Lung (tissue), 16 donors: ENCODE data around the gene PA2G4. TPM values are rescaled to one million over a fixed set of nuclear protein-coding genes. Genes with fewer than 3 reads are reported as not detected.
"Not testable (repeated sequence)": the region's sequence is repeated elsewhere in the genome, so short reads cannot be mapped to it uniquely, and the experiment has no call there.

Experiments
- ATAC-seq: fragments of 200-7000 bp; cut with Tn5 transposase; one replicate; pipeline ENCODE4 v1.9.1; 2020; ENCODE audit warnings: moderate number of reproducible peaks; ENCODE audit not compliant: insufficient read depth, low FRiP score
- DNase-seq, 3 donors: peaks; one replicate each; pipeline ENCODE4 v3.0.0-alpha.2; 2013 to 2017
- H3K27ac ChIP-seq, 2 donors: one replicate each; pipeline ENCODE4 v1.5.1; 2013; ENCODE audit warnings: mild to moderate bottlenecking in 2 of 2, moderate library complexity in 2 of 2, control low read depth in 1 of 2, inconsistent platforms in 1 of 2, low read depth in 1 of 2, low read length in 1 of 2
- H3K27me3 ChIP-seq, 3 donors: one replicate each; pipeline ENCODE4 v1.5.1; 2013; ENCODE audit warnings: low read length in 2 of 3; ENCODE audit not compliant: control insufficient read depth in 3 of 3, insufficient read depth in 3 of 3
- H3K36me3 ChIP-seq, 4 donors: one replicate each; pipeline ENCODE4 v1.5.1; 2013; ENCODE audit warnings: low read length in 4 of 4, mild to moderate bottlenecking in 1 of 4, moderate library complexity in 1 of 4; ENCODE audit not compliant: control insufficient read depth in 4 of 4, insufficient read depth in 4 of 4
- H3K4me1 ChIP-seq, 5 donors: one replicate each; pipeline ENCODE4 v1.5.1; 2013; ENCODE audit warnings: low read length in 5 of 5, mild to moderate bottlenecking in 2 of 5, moderate library complexity in 1 of 5; ENCODE audit not compliant: control insufficient read depth in 5 of 5, insufficient read depth in 5 of 5
- H3K4me3 ChIP-seq: one replicate; pipeline ENCODE4 v1.5.1; 2013; ENCODE audit warnings: mild to moderate bottlenecking, control low read depth, moderate library complexity
- H3K9ac ChIP-seq, 2 donors: one replicate each; pipeline ENCODE4 v1.5.1; 2013; ENCODE audit warnings: low read length in 2 of 2, control low read depth in 1 of 2; ENCODE audit not compliant: insufficient read depth in 1 of 2
- H3K9me3 ChIP-seq, 4 donors: one replicate each; pipeline ENCODE4 v1.5.1; 2013; ENCODE audit warnings: low read length in 3 of 4, mild to moderate bottlenecking in 1 of 4, moderate library complexity in 1 of 4; ENCODE audit not compliant: control insufficient read depth in 4 of 4, insufficient read depth in 3 of 4
- WGBS, 2 donors: extraction: QIAGEN DNeasy Blood & Tissue Kit; methylation state at CpG; one replicate each; pipeline ENCODE4 v1.1.7; 2013; 5-methylcytosine and 5-hydroxymethylcytosine counted together
- long read RNA-seq, 5 donors: transcript quantifications; one replicate each; lab custom pipeline, GENCODE V29; 2026
- polyA plus RNA-seq, 2 donors: library from polyadenylated mRNA; stranded (reverse); fragments of 200-250 nt; gene quantifications; one replicate each; pipeline ENCODE4 v1.2.1, GENCODE V29; 2013
- total RNA-seq, 2 donors: library from RNA; depleted of rRNA in 1 of 2; stranded (reverse); fragments of >200 nt in 1 of 2; gene quantifications; one replicate each; pipeline ENCODE4 v1.2.1, GENCODE V29; 2014 to 2021
- TF ChIP-seq, protein P1 (sequence below): IDR thresholded peaks from 2 replicates; pipeline ENCODE4 v1.5.1; 2012; ENCODE audit warnings: mild to moderate bottlenecking; ENCODE audit errors: control extremely low read depth, extremely low read depth
- donor health status: control.
- donor health status: control.
- donor health status: Bipolar disorder and iron deficiency.
- donor health status: healthy.
- donor health status: DM: yes; HTN: yes; CAD: no.

Gene PA2G4
- total RNA-seq: 10 to 100 TPM; 80.2 to 81.3 TPM
- polyA plus RNA-seq: 100 to 1,000 TPM in 1 of 2 donors, 10 to 100 TPM in 1; 97.6 to 137 TPM
- long read RNA-seq, donor 1, transcript PA2G4-201 (13 exons, 2,577 nt): major isoform, 28 of 167 reads
- long read RNA-seq, donor 1, partial matches to known transcripts: 125 of 167 reads
- long read RNA-seq, donor 1, other reads (novel, unspliced or antisense): 14 of 167 reads
- long read RNA-seq, donor 2, transcript PA2G4-201 (13 exons, 2,577 nt): major isoform, 5 of 24 reads
- long read RNA-seq, donor 2, partial matches to known transcripts: 19 of 24 reads
- long read RNA-seq, donor 2, other reads (novel, unspliced or antisense): 0 of 24 reads
- long read RNA-seq, donor 3, transcript PA2G4-201 (13 exons, 2,577 nt): major isoform, 8 of 62 reads
- long read RNA-seq, donor 3, partial matches to known transcripts: 54 of 62 reads
- long read RNA-seq, donor 3, other reads (novel, unspliced or antisense): 0 of 62 reads
- long read RNA-seq, donor 4, transcript PA2G4-201 (13 exons, 2,577 nt): major isoform, 11 of 47 reads
- long read RNA-seq, donor 4, partial matches to known transcripts: 36 of 47 reads
- long read RNA-seq, donor 4, other reads (novel, unspliced or antisense): 0 of 47 reads
- long read RNA-seq, donor 5, transcript PA2G4-201 (13 exons, 2,577 nt): major isoform, 40 of 183 reads
- long read RNA-seq, donor 5, partial matches to known transcripts: 142 of 183 reads
- long read RNA-seq, donor 5, other reads (novel, unspliced or antisense): 0 of 183 reads

DNA sequence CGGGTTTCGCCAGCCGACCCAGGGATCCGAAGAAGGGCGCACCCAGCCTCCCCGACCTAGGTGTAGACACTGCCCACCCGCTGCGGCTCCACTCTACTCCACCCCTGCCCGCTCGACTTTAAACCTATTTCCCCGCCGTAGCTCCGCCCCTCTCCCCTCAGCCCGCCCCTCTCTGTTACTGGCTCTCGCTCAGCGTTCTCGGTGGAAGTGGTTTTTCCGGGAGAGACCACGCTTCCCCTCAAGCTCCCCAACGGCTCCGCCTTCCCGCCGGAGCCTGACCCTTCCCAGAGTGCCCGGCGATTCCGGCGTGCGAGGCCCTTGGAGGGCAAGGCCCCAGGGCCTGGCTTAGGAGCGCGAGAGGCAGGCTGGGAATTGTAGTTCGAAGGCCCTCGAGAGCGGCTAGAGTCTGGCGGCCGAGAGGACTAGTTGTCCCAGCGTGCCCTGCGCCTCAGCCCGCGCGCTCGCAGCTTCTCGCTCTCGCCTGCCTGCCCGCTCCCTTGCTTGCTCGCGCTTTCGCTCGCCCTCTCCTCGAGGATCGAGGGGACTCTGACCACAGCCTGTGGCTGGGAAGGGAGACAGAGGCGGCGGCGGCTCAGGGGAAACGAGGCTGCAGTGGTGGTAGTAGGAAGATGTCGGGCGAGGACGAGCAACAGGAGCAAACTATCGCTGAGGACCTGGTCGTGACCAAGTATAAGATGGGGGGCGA, at the start of gene PA2G4:
TSS of gene PA2G4 (plus strand) at position 451 of the 706 bp plus-strand sequence. CDS start at position 630, 179 bp downstream.
- Histone ChIP-seq H3K4me1 (peaks cover 0 to 18% (median 3%) of the 10 kb centered on the region in 5 donors), H3K9ac (peak within 1 kb of the TSS; percentile 80 to 89), H3K36me3 (peaks cover 8 to 27% (median 11%) of the 10 kb centered on the region in 4 donors), H3K27ac (peak within 1 kb of the TSS; percentile 87 to 90), H3K4me3 (peak within 1 kb of the TSS; percentile 72), H3K9me3 (no peaks in the 10 kb centered on the region), H3K27me3 (no peaks in the 10 kb centered on the region)
- ATAC-seq (peak; percentile 97), DNase-seq (peak; percentile 99)
- TF ChIP-seq, protein P1, sequence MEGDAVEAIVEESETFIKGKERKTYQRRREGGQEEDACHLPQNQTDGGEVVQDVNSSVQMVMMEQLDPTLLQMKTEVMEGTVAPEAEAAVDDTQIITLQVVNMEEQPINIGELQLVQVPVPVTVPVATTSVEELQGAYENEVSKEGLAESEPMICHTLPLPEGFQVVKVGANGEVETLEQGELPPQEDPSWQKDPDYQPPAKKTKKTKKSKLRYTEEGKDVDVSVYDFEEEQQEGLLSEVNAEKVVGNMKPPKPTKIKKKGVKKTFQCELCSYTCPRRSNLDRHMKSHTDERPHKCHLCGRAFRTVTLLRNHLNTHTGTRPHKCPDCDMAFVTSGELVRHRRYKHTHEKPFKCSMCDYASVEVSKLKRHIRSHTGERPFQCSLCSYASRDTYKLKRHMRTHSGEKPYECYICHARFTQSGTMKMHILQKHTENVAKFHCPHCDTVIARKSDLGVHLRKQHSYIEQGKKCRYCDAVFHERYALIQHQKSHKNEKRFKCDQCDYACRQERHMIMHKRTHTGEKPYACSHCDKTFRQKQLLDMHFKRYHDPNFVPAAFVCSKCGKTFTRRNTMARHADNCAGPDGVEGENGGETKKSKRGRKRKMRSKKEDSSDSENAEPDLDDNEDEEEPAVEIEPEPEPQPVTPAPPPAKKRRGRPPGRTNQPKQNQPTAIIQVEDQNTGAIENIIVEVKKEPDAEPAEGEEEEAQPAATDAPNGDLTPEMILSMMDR: no peak
- 0 to 1% methylated on average over 60 of the region's 60 CpGs for WGBS, 2 donors

DNA sequence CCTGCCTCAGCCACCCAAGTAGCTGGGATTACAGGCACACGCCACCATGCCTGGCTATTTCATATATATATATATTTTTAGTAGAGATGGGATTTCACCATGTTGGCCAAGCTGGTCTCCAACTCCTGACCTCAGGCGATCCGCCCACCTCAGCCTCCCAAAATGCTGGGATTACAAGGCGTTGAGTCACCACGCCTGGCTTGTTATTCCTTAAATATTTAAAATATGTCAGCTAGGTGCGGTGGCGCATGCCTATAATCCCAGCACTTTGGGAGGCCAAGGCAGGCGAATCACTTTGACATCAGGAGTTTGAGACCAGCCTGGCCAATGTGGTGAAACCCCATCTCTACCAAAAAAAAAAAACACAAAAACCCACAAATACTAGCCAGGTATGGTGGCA, 44.4 kb upstream of the PA2G4 start:
- H3K27ac ChIP-seq, H3K4me1 ChIP-seq, H3K36me3 ChIP-seq, H3K4me3 ChIP-seq, DNase-seq, H3K9me3 ChIP-seq, H3K27me3 ChIP-seq, H3K9ac ChIP-seq, ATAC-seq: not testable (repeated sequence)
- 94 to 99% methylated on average over 8 of the region's 8 CpGs for WGBS, 2 donors

DNA sequence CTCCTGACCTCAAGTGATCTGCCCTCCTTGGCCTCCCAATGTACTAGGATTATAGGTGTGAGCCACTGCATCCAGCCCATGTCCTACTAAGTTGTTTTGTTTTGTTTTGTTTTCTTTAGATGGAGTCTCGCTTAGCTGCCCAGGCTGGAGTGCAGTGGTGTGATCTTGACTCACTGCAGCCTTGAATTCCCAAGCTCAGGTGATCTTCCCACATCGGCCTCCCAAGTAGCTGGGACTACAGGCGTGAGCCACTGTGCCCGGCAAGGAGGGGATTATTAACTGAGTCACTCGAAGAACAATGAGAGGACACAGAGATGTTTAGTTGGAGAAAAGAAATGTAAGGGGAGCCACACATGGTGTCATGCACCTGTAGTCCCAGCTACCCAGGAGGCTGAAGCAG, 42.4 kb upstream of the PA2G4 start:
- WGBS, 2 donors: 74 to 85% methylated on average over 5 of the region's 5 CpGs
- Histone ChIP-seq H3K4me1 (no peaks in the 10 kb centered on the region), H3K9me3 (no peaks in the 10 kb centered on the region), H3K27ac (no peak overlapping the region), H3K9ac (no peak overlapping the region), H3K36me3 (no peaks in the 10 kb centered on the region), H3K27me3 (no peaks in the 10 kb centered on the region), H3K4me3 (no peak overlapping the region)
- TF ChIP-seq, protein P1: no peak
- no peak for DNase-seq
- ATAC-seq: no peak

DNA sequence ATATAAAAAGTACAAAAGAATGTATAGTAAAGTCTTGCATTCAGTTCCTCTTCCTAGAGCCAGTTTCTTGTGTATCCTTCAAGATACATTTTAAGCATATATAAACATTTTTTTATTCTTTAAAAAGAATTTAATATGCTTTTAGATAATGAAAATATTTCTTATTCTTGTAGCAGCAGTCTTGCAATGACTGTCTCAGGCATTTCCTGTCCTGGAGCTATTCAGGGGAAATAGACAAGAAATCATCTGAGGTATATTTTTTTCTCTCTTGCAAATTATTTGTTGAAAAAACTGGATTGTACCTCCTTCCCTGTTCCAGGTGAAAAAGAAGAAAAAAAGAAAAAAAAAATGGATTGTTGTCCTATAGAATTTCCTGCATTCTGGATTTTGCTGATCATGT, 41.4 kb upstream of the PA2G4 start:
- DNase-seq (no peak), ATAC-seq (no peak)
- H3K4me3 ChIP-seq: no peak overlapping the region
- no peak overlapping the region for H3K9ac ChIP-seq
- TF ChIP-seq, protein P1: no peak
- no peaks in the 10 kb centered on the region for H3K4me1 ChIP-seq
- H3K27ac ChIP-seq: no peak overlapping the region
- H3K27me3 ChIP-seq: no peaks in the 10 kb centered on the region
- H3K36me3 ChIP-seq: no peaks in the 10 kb centered on the region
- H3K9me3 ChIP-seq: no peaks in the 10 kb centered on the region
